G401 (cell line): ENCODE data around the gene FBXW7. TPM values are rescaled to one million over a fixed set of nuclear protein-coding genes. Genes with fewer than 3 reads are reported as not detected.
A peak's percentile ranks its signal among the peaks of the same experiment; 100 is the strongest.

Experiments used
- DNase-seq: peaks from one replicate; pipeline ENCODE4 v3.0.0-alpha.2; 2015; ENCODE audit warnings: low spot score
- in situ Hi-C: cut with HindIII; loops from 2 replicates; pipeline ENCODE4 v1.10.0; 2016; ENCODE audit warnings: low sequenced_read_pairs, mixed read lengths
- total RNA-seq: library from RNA; depleted of rRNA; stranded (reverse); fragments of >200 nt; shearing (Covaris generic); gene quantifications from 2 replicates; pipeline ENCODE4 v1.2.3, GENCODE V29; 2014

Gene FBXW7
- total RNA-seq, 1 experiment from 2014 or later, result 59.5 TPM

- DNase-seq, result no peak
- in situ Hi-C loops, result no loop called here
These were observed 212.7 kb downstream of the FBXW7 start for GRCh38 chr4:152323221-152323620.

DNA sequence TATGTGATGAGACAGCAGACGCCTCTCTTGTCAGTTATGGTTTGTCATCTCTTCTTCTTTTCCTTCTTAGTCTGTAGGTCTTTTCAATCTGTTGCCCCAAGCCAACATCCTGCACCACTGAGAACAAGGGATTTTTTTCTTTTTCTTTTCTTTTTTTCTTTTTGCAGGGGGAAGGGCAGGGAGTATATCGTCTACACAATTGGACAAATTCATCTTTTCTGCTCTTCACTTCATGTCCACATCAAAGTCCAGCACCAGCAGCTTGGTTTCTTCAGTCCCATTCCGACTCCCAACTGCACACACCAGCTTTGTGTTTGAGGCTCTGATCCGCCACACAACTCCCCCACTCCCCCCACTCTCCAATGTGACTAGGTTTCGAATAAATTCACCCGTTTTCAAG lies 213.2 kb downstream of the FBXW7 start:
- in situ Hi-C loops, result no loop called here
- no peak for DNase-seq

DNA sequence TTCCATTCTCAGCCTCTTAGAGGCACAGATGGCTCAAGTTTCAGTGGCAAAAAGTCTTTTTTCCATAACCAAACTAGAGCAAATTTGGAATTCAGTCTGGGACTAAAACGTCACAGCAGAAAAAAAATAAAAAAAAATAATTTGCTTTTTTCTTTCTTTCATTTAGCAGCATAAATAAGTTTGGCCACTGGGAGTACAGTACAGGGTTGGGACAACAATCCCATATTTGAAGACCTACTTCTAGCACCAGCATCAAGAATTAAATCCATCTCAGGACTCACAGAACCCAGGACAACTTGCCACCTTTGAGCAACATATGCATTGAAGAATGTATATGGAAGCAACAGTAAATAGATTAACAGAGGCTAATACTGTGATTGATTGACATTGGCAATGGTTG lies 214.0 kb downstream of the FBXW7 start:
- in situ Hi-C loops, result no loop called here
- no peak for DNase-seq

GRCh38 chr4:152321398-152321797 lies 214.5 kb downstream of the FBXW7 start:
- DNase-seq, result no peak
- in situ Hi-C loops, result no loop called here

GRCh38 chr4:152316969-152317368 lies 218.9 kb downstream of the FBXW7 start:
- DNase-seq, result peak; percentile 73
- in situ Hi-C loops, result no loop called here

DNA sequence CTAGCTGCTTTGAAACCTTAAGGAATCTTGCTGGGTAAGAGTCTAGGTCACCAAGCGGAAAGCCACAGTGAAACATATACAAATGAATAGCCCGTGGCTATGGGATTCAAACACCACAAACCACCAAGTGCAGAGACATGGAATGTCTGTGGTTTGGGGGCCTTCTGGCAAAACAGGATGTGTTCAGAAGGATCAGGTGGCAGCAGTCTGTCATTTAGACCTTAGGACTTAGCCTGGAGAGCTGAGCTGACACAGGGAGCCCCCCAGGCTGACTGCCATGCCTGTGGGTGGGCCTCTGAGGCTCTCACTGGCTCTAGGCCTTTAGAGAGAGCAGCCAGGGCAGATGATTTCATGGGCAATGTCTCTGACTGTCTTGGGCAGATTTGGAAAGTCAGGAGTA lies 225.6 kb downstream of the FBXW7 start:
- in situ Hi-C loops, result no loop called here
- no peak for DNase-seq

DNA sequence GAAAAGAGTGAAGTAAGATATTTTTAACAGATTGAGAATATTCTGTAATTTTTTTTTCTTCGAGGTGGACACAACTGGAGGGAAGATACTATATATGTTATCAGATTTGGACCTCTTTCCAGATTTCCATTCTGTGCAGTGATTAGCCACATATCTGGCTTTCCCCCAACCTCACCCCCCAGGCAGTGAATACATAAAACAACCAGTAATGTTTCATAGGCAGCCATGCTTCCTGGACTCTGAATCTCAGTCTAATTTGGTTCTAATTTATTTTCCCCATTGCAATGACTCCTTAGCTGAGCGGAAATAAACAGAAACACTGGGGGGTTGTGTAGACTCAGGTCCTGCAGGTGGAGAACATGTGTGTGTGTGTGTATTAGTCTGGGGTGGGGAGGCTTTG lies 226.5 kb downstream of the FBXW7 start:
- DNase-seq, result no peak
- in situ Hi-C loops, result no loop called here

DNA sequence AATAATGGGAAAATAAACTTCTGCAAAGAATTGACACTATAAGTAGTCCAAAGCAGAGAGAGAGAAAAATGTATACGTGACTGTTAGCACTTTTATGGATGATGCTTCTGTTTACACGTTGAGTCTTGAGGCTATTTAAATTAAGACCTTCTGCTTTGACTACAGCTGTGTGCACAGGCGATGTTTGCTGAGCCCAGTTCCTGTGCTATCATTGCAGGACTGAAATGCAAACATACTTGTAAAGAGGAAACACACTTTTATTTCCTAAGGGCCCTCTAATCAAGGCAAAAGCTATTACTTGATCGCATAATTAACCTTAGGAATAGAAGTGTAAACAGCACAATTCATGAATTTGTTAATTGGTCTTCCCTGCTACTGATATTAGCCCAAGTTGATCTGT lies 226.9 kb downstream of the FBXW7 start:
- in situ Hi-C loops, result no loop called here
- DNase-seq, result no peak

- no peak for DNase-seq
- in situ Hi-C loops, result no loop called here
These were observed 228.2 kb downstream of the FBXW7 start for GRCh38 chr4:152307669-152308068.

DNA sequence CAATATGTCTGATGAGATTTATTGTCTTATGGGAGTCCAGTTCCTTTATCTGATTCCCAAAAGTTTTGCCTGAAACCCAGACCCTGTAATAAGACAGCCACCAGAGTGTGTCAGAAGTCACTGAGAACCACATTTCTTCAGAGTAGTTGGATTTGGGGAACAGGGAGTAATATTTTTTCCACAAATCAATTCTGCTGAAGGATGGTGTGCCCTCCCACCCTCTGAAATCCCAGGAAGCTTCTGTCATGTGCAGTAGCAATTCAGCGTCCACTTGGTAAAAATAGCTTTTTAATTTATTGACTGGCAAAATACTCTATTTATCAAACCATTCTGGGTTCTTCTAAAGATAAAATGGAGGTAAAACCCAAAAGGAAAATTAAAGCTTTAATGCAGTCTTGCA lies 229.4 kb downstream of the FBXW7 start:
- in situ Hi-C loops, result no loop called here

DNA sequence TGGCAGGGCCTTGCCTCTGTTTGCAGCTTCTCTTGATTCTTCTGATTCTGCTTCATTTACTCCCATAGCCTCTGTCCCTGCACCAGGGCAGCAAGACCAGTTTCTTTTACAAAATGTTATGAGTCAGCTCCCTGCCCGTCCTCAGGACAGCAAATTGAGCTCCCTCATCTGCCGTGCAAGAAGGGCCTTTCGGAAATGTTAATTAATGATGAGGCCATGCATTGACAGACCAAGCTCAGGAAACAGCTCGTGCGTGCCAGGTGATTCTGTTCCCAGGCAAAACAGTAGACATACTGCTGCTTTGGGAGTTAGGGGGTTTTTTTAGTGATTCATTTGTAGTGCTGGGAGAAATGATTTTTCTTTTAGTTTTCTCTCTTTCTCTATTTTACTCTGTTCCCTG lies 231.7 kb downstream of the FBXW7 start:
- no peak for DNase-seq
- in situ Hi-C loops, result no loop called here

More for the DNA sequence above, 229.4 kb downstream of the FBXW7 start:
- no peak for DNase-seq

DNA sequence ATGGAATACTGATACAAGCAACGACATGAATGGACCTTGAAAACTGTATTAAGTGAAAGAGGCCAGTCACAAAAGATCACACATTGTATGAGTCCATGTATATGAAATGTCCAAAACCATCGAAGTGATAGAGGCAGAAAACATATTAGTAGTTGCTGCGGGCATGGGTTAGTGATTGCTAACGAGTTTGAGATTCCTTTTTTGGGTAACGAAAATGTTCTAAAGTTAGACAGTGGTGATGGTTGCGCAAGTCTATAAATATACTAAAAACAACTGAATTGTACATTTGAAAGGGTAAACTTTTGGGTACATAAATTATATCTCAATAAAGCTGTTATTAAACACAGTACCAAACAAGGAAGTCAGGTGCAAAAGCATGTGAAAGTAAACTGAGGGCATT lies 234.5 kb downstream of the FBXW7 start:
- DNase-seq, result no peak
- in situ Hi-C loops, result no loop called here

GRCh38 chr4:152299553-152299952 lies 236.3 kb downstream of the FBXW7 start:
- no peak for DNase-seq
- in situ Hi-C loops, result no loop called here

DNA sequence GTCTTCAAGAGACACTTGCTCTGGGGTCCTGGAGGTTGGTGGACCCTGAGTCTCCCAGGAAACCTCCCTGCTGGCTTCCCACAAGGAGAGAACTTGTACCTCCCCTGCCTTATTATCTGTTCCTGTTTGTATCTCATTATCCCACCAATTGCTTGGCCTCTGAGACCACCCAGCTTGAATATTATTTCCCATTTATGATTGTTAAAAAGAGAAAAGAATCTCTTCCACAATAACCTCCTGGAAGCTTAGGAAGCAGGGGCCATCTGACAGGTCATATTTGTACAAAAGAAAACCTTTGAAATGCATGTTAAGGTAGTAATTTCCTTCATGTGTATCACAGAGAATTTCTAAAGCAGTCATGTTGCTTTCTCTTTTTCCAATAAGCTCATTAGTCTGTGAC lies 239.5 kb downstream of the FBXW7 start:
- in situ Hi-C loops, result no loop called here
- no peak for DNase-seq

DNA sequence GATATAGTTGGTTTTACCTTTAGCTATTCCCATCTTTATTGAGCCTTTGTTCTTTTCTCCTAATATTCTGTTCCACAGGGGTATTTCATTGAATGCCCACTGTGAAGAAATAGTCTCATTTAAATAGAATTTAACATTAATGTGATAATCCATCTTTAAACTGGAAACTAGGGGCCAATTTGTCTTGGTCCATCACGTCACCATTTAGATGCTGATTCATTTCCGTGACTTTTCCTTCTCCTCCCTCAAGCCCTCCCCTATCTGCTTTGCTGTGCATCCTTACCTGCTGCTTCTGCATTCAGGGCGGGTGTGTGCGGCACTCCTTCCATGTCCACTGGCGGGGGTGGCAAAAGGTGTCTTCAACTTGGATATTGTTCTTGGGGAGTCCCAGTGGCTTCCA lies 241.1 kb downstream of the FBXW7 start:
- DNase-seq, result no peak
- in situ Hi-C loops, result no loop called here

DNA sequence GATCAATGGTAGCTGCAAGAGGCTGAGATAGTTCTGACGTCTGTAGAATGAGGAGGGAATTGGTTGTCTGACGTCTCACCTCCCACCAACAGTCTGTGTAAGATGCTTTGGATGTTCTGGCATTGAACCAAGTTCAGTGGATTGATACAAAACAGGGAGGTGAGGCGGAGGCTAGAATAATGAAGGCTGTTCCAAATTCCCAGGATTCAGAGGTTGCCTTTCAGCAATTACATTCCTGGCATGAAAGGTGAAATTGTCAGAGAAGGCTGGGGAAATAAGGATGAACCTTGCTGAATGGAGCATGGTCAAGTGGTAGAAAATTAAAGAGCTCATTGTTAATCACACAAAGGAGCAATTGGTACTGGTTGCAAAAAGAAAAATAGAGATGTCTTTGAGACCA lies 241.6 kb downstream of the FBXW7 start:
- no peak for DNase-seq
- in situ Hi-C loops, result no loop called here

- in situ Hi-C loops, result no loop called here
- DNase-seq, result no peak
These were observed 242.4 kb downstream of the FBXW7 start for GRCh38 chr4:152293527-152293926.

DNA sequence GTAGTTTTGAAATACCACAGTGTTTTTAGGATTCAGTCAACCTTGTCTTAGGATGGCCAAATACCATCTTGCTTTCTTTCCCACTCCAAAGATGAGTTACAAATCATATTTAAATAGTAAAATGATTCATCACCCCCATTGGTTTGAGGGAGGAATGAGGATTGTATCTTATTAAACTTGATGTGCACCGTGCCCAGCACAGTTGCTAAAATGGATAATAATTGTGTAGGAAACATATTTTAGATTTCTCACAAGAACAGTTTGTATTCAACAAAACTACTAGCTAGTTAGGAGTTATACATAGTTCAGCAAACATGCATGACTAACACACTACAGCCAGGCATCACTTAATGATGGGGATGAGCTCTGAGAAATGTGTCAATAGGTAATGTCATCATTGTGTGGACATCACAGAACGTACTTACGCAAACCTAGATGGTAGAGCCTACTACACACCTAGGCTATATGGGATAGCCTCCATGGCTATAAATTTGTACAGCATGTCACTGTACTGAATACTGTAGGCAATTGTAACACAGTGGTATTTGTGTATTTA lies 245.4 kb downstream of the FBXW7 start:
- no peak for DNase-seq
- in situ Hi-C loops, result no loop called here

- in situ Hi-C loops, result no loop called here
- DNase-seq, result peak; percentile 22
These were observed 246.0 kb downstream of the FBXW7 start for GRCh38 chr4:152289941-152290340.

DNA sequence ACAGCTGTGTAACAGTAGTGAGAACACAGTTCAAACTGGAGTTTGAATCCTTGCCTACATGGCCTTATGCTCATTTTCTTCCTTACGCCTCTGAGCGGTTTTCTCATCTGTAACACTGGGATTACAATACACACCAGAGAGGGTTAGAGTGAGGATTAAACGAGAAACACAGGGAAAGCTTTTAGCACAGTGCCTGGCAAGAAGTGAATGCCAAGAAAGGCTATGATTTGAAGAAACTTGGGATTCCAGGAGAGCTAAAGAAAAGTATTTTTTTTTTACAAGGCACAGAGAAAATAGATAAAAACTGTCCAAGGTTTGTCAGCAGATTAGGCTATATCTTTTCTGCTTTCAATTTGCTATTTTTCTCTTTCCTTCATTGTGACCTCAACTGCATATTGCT lies 246.4 kb downstream of the FBXW7 start:
- DNase-seq, result no peak
- in situ Hi-C loops, result no loop called here

GRCh38 chr4:152283801-152284470 lies 252.0 kb downstream of the FBXW7 start:
- no peak for DNase-seq
- in situ Hi-C loops, result no loop called here
